Measurements from ENCODE around the gene SPDYE18.
A peak's percentile ranks its signal among the peaks of the same experiment; 100 is the strongest.
"Not testable (repeated sequence)": the region's sequence is repeated elsewhere in the genome, so short reads cannot be mapped to it uniquely, and the experiment has no call there.

SPDYE18 gene

DNA sequence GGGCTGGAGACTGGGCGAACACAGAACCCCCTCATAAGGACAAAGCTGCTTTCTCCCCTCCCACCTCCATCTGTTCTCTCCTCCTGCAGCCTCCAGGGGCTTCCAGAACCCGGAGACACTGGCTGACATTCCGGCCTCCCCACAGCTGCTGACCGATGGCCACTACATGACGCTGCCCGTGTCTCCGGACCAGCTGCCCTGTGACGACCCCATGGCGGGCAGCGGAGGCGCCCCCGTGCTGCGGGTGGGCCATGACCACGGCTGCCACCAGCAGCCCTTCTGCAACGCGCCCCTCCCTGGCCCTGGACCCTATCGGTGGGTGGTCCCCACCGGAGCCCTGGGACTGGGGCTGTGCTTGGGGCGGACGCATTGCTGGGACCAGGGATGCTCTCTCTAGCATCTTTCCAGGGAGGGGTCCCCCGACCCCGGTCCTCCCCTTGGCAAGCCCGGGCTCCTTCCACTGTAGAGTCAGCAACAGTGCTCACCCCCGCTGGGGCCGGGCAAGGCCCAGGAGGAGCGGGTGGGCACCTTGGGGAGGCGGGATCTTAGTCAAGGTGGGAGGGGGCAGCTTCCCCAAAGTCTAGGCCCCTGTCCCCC lies 56.8 kb downstream of the SPDYE18 start:
- DNase-seq = not testable (repeated sequence)

DNA sequence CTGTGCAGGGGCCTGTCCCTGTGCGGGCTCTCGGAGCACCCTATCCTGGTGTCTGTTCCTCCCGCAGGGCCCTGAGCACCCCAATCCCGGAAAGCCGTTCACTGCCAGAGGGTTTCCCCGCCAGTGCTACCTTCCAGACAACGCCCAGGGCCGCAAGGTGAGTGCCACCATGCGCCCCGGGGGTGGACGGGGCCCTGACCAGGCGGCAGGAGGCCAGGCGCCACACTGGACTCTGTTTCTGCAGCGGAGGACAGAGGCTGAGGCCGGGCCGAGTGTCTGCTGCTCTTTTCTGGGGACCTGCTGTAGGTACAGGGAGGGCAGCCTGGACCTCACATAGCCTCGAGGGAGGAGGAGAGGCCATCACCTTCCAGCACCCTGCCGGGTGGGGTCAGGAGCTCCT lies 58.2 kb downstream of the SPDYE18 start:
- DNase-seq = not testable (repeated sequence)

DNA sequence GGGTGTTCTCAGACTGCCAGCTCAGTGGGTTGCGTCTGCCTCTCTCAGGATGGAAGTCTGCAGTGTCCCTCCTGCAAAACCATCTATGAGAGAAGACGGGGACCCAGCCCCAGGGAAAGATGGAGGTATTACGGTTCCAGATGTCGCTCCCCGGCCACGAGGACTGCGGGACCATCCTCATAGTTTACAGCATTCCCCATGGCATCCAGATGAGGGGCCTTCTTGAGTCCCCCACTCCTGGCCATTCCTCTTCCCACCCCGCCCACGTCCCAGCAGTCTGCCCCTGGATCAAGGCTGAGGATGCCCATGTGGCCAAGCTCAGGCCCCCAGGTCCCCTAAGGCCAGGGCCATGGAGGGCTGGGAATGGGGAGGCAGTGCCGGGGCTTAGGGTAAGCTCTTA lies 59.1 kb downstream of the SPDYE18 start:
- not testable (repeated sequence) for DNase-seq

- peak in 1 of 2 experiments; percentile 15 for DNase-seq
Observed at GRCh38 chr7:77002678-77003233, 59.6 kb downstream of the SPDYE18 start.

DNA sequence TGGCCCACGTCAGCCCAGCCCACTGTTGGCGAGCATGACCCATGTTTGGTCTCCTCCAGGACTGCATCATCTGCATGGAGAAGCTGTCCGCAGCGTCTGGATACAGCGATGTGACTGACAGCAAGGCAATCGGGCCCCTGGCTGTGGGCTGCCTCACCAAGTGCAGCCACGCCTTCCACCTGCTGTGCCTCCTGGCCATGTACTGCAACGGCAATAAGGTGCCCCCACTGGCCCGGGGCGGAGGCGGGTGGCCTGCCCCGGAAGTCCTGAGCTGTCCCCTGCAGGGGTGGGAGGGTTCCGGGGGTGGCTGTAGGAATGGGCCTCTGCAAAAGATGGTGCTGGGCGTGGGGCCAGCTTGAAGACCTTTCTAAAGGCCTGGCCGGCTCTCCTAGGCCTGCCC lies 60.3 kb downstream of the SPDYE18 start:
- not testable (repeated sequence) for DNase-seq
